Type B pancreatic cell (in vitro differentiated cells): ENCODE measurements around the gene ABCD3. TPM values are rescaled to one million over a fixed set of nuclear protein-coding genes. Genes with fewer than 3 reads are reported as not detected.
A peak's percentile ranks its signal among the peaks of the same experiment; 100 is the strongest.
"Not testable (repeated sequence)": the region's sequence is repeated elsewhere in the genome, so short reads cannot be mapped to it uniquely, and the experiment has no call there.

ENCODE experiments used
- DNase-seq: peaks from one replicate; pipeline ENCODE4 v3.0.0; 2021; ENCODE audit warnings: mixed read lengths; ENCODE audit not compliant: unreplicated experiment; ENCODE audit errors: extremely low spot score
- H3K27ac Mint-ChIP-seq: 2 replicates; pipeline ENCODE4 v1.8.0; 2021; ENCODE audit warnings: mild to moderate bottlenecking, mixed read lengths
- H3K27me3 Mint-ChIP-seq: 2 replicates; pipeline ENCODE4 v1.8.0; 2021; ENCODE audit warnings: mixed read lengths
- H3K36me3 Mint-ChIP-seq: 2 replicates; pipeline ENCODE4 v1.8.0; 2021; ENCODE audit warnings: mixed read lengths
- H3K4me1 Mint-ChIP-seq: one replicate; pipeline ENCODE4 v1.8.0; 2021; ENCODE audit warnings: mixed read lengths; ENCODE audit not compliant: unreplicated experiment
- H3K4me3 Mint-ChIP-seq: 2 replicates; pipeline ENCODE4 v1.8.0; 2021; ENCODE audit warnings: mild to moderate bottlenecking, mixed read lengths
- H3K9me3 Mint-ChIP-seq: 2 replicates; pipeline ENCODE4 v1.8.0; 2021; ENCODE audit warnings: mixed read lengths
- total RNA-seq: library from RNA; stranded (reverse); gene quantifications from 2 replicates; pipeline ENCODE4 v1.2.1, GENCODE V29; 2021; ENCODE audit warnings: low replicate concordance
- TF ChIP-seq, protein P1 (sequence below): fragments of 200-600 bp; sonication (generic); conservative IDR thresholded peaks from 2 replicates; pipeline ENCODE4 v1.5.0; 2021; ENCODE audit warnings: antibody characterized with exemption, mild to moderate bottlenecking

ABCD3 gene
- total RNA-seq, 1 donor from 2014 or later: 55.1 TPM

- no peak overlapping the region for H3K4me3 Mint-ChIP-seq
- H3K36me3 Mint-ChIP-seq: no peaks in the 10 kb centered on the region
- no peaks in the 10 kb centered on the region for H3K9me3 Mint-ChIP-seq
- DNase-seq: no peak
- TF ChIP-seq, protein P1, sequence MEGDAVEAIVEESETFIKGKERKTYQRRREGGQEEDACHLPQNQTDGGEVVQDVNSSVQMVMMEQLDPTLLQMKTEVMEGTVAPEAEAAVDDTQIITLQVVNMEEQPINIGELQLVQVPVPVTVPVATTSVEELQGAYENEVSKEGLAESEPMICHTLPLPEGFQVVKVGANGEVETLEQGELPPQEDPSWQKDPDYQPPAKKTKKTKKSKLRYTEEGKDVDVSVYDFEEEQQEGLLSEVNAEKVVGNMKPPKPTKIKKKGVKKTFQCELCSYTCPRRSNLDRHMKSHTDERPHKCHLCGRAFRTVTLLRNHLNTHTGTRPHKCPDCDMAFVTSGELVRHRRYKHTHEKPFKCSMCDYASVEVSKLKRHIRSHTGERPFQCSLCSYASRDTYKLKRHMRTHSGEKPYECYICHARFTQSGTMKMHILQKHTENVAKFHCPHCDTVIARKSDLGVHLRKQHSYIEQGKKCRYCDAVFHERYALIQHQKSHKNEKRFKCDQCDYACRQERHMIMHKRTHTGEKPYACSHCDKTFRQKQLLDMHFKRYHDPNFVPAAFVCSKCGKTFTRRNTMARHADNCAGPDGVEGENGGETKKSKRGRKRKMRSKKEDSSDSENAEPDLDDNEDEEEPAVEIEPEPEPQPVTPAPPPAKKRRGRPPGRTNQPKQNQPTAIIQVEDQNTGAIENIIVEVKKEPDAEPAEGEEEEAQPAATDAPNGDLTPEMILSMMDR: no peak
- H3K27ac Mint-ChIP-seq: no peak overlapping the region
- peaks cover 16% of the 10 kb centered on the region for H3K4me1 Mint-ChIP-seq
- no peaks in the 10 kb centered on the region for H3K27me3 Mint-ChIP-seq
Measured at GRCh38 chr1:94416901-94417727, 1.1 kb upstream of the ABCD3 start.

DNA sequence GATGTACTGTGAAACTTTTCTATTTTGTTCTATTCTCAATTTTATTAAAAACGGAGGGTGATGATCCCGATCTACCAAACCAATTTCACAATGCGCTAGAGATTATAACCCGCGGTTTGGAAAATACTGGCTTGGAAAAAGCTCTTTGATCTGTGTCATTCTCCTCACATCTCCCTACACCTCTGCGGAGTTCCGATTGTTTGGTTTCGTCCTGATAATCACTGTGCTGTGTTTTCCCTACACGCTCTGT, 536 bp upstream of the ABCD3 start:
- no peaks in the 10 kb centered on the region for H3K27me3 Mint-ChIP-seq
- H3K27ac Mint-ChIP-seq: no peak overlapping the region

GRCh38 chr1:94418664-94419655, 771 bp downstream of the ABCD3 start:
- Mint-ChIP-seq H3K9me3 (no peaks in the 10 kb centered on the region), H3K27ac (peak overlapping the region; percentile 92), H3K4me3 (no peak overlapping the region), H3K27me3 (no peaks in the 10 kb centered on the region), H3K36me3 (no peaks in the 10 kb centered on the region), H3K4me1 (peaks cover 33% of the 10 kb centered on the region)
- no peak for DNase-seq
- TF ChIP-seq, protein P1: no peak

More for the DNA sequence above, 536 bp upstream of the ABCD3 start:
- Mint-ChIP-seq H3K4me3 (no peak overlapping the region), H3K4me1 (peaks cover 21% of the 10 kb centered on the region), H3K36me3 (no peaks in the 10 kb centered on the region), H3K9me3 (no peaks in the 10 kb centered on the region)
- no peak for DNase-seq
- TF ChIP-seq, protein P1: no peak

GRCh38 chr1:94422115-94422820, 4.1 kb downstream of the ABCD3 start:
- TF ChIP-seq, protein P1: no peak
- Mint-ChIP-seq H3K4me3 (peak overlapping the region; percentile 75), H3K27ac (peak overlapping the region; percentile 38), H3K9me3 (no peaks in the 10 kb centered on the region), H3K27me3 (no peaks in the 10 kb centered on the region), H3K4me1 (peaks cover 50% of the 10 kb centered on the region), H3K36me3 (no peaks in the 10 kb centered on the region)
- no peak for DNase-seq

GRCh38 chr1:94425821-94426484, 7.8 kb downstream of the ABCD3 start:
- H3K27ac Mint-ChIP-seq: peak overlapping the region; percentile 72
- H3K9me3 Mint-ChIP-seq: peaks cover 8% of the 10 kb centered on the region
- H3K4me3 Mint-ChIP-seq: peak overlapping the region; percentile 65
- H3K36me3 Mint-ChIP-seq: peaks cover 16% of the 10 kb centered on the region
- peaks cover 44% of the 10 kb centered on the region for H3K4me1 Mint-ChIP-seq
- TF ChIP-seq, protein P1: no peak
- DNase-seq: no peak
- H3K27me3 Mint-ChIP-seq: no peaks in the 10 kb centered on the region

GRCh38 chr1:94426485-94426870, 8.3 kb downstream of the ABCD3 start:
- H3K4me1 Mint-ChIP-seq: peaks cover 44% of the 10 kb centered on the region
- peak overlapping the region; percentile 65 for H3K4me3 Mint-ChIP-seq
- not testable (repeated sequence) for H3K27me3 Mint-ChIP-seq, DNase-seq, H3K9me3 Mint-ChIP-seq
- H3K27ac Mint-ChIP-seq: peak overlapping the region; percentile 72
- H3K36me3 Mint-ChIP-seq: peaks cover 16% of the 10 kb centered on the region
